ENCODE measurements around the gene TYRO3. TPM values are rescaled to one million over a fixed set of nuclear protein-coding genes. Genes with fewer than 3 reads are reported as not detected.

TYRO3 gene
- total and polyA plus RNA-seq, 3 donors from 2014 or later, result 99.0 to 156 (median 107) TPM

- 81 to 85% methylated on average over 10 of the region's 10 CpGs for WGBS, 2 donors
- TF ChIP-seq CTCF (IDR thresholded peaks at IDR 0.05) (no peak), POLR2A (IDR thresholded peaks at IDR 0.05) (no peak)
Measured at GRCh38 chr15:41594801-41595746, 36.1 kb downstream of the TYRO3 start.

GRCh38 chr15:41596972-41597371, 38.0 kb downstream of the TYRO3 start:
- no peak overlapping the region for H3K4me3 ChIP-seq
- TF ChIP-seq POLR2A (IDR thresholded peaks at IDR 0.05), result no peak
- no peak for TF ChIP-seq CTCF (IDR thresholded peaks at IDR 0.05)
- no peaks in the 10 kb centered on the region for H3K36me3 ChIP-seq (ENCODE audit: low read depth, missing control alignments)
- no peaks in the 10 kb centered on the region for H3K27me3 ChIP-seq
- no peaks in the 10 kb centered on the region for H3K4me1 ChIP-seq
- DNase-seq, result no peak
- 91 to 98% methylated on average over 4 of the region's 4 CpGs for WGBS, 2 donors
- H3K9me3 ChIP-seq, result no peaks in the 10 kb centered on the region
- H3K27ac ChIP-seq, result no peak overlapping the region
- intact Hi-C loops (cut with DNase I; ENCODE audit: low total_unique reads), result no loop called here

More at GRCh38 chr15:41594801-41595746, 36.1 kb downstream of the TYRO3 start:
- Histone ChIP-seq H3K4me3 (no peak overlapping the region), H3K27me3 (no peaks in the 10 kb centered on the region), H3K27ac (no peak overlapping the region), H3K9me3 (no peaks in the 10 kb centered on the region), H3K36me3 (ENCODE audit: low read depth, missing control alignments) (no peaks in the 10 kb centered on the region), H3K4me1 (no peaks in the 10 kb centered on the region)
- DNase-seq, result no peak
- intact Hi-C loops (cut with DNase I; ENCODE audit: low total_unique reads), result no loop called here

- Histone ChIP-seq H3K4me3 (no peak overlapping the region), H3K27ac (no peak overlapping the region), H3K27me3 (no peaks in the 10 kb centered on the region), H3K9me3 (no peaks in the 10 kb centered on the region), H3K36me3 (ENCODE audit: low read depth, missing control alignments) (no peaks in the 10 kb centered on the region), H3K4me1 (no peaks in the 10 kb centered on the region)
- 91 to 95% methylated on average over 5 of the region's 5 CpGs for WGBS, 2 donors
- TF ChIP-seq POLR2A (IDR thresholded peaks at IDR 0.05) (no peak), CTCF (IDR thresholded peaks at IDR 0.05) (no peak)
- intact Hi-C loops (cut with DNase I; ENCODE audit: low total_unique reads), result no loop called here
- DNase-seq, result no peak
Measured at GRCh38 chr15:41597787-41598186, 38.8 kb downstream of the TYRO3 start.

- peaks cover 1% of the 10 kb centered on the region for H3K4me1 ChIP-seq
- H3K27me3 ChIP-seq, result no peaks in the 10 kb centered on the region
- DNase-seq, result no peak
- 57 to 72% methylated on average over 1 of the region's 1 CpG for WGBS, 2 donors
- no peaks in the 10 kb centered on the region for H3K36me3 ChIP-seq (ENCODE audit: low read depth, missing control alignments)
- intact Hi-C loops (cut with DNase I; ENCODE audit: low total_unique reads), result no loop called here
- no peak overlapping the region for H3K4me3 ChIP-seq
- TF ChIP-seq POLR2A (IDR thresholded peaks at IDR 0.05) (no peak), CTCF (IDR thresholded peaks at IDR 0.05) (no peak)
- no peaks in the 10 kb centered on the region for H3K9me3 ChIP-seq
- no peak overlapping the region for H3K27ac ChIP-seq
Measured at GRCh38 chr15:41599061-41599460, 40.0 kb downstream of the TYRO3 start.

Measured in testis (tissue), 3 donors.